Activated gamma-delta T cell treated with anti-CD3 and anti-CD28 coated beads, Interleukin-2, amount 50 U/mL, for 16 hours (primary cell): ENCODE results near the gene TIMM17A.

Experiments
- DNase-seq: peaks from one replicate; pipeline ENCODE4 v3.0.0-alpha.2; 2020; ENCODE audit warnings: low read depth

The TIMM17A gene

DNA sequence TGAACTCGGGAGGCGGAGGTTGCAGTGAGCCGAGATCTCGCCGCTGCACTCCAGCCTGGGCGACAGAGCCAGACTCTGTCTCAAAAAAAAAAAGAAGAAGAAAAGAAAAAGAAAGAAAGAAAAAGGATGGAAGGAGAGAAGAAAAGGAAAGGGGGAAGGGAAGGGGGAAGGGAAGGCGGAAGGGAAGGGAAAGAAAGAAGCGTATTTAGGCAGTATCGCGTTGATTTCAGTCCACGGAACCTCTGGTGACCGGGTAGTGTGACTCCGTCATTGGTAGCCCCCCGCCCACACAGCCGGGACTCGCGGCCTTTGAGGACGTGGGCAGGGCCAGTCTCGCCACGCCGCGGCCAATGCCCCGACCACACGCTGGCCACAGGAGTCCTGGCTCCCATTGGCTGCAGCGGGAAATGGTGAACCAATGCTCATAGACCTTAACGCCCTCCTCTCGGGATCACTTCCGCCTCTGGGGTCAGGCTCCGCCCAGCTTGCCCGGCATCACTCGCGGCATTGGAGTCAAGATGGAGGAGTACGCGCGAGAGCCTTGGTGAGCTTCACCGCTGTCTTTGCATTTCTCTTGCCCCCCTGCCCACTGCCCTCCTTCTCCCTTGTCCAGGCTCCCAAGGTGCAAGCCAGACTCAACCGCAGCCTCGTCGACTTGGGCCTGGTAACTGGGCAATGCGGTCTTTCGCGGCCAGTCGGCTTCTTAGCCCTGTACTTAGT, at the start of gene TIMM17A:
Gene TIMM17A (plus strand): TSS at position 495 of the 720 bp plus-strand sequence. CDS start 24 bp downstream, at position 519.
- peak; percentile 90 for DNase-seq

DNA sequence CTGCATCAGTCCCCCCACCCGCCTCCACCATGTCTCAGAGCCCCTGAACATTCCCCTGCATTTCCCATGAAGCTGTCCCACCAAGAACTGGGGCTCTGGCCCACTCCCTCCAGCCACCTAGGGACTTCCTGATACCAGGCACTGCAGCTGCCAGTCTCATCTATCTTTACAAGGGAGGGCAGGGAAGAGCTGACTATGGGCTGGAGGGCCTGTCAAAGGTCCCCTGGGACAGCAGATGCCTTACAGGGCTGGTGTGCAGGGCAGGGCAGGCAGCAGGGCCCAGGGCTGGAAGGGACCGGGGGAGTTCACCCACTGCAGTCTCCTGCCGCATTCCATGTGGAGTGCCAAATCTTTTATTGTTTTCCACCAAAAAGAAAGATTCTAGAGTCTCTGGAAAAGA, 49.0 kb upstream of the TIMM17A start:
- no peak for DNase-seq

DNA sequence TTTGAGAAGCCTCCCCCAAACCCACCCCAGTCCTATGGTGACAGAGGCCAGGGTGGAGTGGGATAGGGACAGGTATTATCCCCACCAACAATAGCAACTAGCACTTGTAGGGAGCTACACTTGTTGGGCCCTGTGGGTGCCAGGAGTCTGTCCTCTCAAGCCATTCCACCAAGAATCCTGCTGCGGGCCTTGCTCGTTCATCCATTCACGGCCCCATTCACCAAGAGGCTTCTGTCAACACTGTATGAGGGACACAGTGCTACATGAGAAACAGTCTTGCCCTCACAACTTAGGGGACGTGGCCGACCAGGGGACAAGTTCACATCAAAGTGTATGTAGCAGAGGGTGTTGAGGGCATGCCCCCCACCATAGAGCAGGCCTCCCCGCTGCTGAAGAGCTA, 47.7 kb upstream of the TIMM17A start:
- no peak for DNase-seq

DNA sequence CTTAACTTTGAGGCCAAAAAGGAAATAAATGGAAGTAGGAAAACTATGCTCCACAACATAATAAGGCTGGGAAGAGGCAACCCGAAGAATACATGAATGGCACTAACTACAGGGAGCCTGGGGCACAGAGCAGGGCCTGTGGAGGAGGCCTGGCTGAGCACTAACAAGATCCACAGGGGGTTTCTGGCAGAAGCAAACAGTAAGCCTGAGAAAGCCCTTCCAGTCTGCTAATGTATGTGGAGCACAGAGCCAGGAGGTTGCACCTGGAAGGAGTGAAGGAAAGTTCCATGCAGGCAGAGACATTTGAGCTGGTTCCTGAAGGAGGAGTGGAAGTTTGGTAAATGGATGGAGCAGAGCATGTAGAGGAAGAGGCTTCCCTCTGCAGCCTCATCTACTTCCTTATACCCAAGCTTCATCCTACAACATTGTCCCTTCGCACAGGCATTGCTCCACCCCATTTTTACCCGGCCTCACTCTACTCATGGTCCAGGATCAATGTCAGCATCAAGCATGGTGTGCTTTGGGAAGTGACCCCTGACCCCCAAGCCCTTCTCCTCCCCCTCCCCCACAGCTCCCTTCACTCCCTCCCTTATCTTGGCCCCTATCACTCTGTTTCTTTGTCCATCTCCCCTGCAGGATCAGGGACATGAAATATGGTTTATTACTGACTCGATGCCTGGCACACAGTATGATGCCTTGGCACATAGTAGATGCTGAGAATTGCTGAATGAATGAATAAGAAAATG, 43.3 kb upstream of the TIMM17A start:
- DNase-seq: no peak

DNA sequence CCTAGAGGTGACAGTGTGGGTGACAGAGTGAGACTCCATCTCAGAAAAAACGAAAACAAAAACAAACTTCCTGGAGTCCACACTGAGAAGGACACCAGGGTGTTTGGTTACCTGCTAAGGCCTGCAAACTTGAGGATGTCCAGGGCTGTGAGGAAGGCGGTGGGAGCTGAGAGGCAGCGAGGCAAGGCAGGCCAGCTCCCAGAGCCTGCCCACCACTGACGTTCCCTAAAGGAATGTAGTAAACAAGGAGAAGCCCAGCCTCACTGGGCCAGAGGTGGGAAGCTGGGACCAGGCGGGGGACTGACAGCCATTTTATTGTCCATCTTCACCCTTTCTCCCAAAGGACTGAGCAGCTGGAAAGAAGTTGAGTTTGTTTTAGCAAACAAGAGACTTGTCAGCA, 42.5 kb upstream of the TIMM17A start:
- DNase-seq: no peak

DNA sequence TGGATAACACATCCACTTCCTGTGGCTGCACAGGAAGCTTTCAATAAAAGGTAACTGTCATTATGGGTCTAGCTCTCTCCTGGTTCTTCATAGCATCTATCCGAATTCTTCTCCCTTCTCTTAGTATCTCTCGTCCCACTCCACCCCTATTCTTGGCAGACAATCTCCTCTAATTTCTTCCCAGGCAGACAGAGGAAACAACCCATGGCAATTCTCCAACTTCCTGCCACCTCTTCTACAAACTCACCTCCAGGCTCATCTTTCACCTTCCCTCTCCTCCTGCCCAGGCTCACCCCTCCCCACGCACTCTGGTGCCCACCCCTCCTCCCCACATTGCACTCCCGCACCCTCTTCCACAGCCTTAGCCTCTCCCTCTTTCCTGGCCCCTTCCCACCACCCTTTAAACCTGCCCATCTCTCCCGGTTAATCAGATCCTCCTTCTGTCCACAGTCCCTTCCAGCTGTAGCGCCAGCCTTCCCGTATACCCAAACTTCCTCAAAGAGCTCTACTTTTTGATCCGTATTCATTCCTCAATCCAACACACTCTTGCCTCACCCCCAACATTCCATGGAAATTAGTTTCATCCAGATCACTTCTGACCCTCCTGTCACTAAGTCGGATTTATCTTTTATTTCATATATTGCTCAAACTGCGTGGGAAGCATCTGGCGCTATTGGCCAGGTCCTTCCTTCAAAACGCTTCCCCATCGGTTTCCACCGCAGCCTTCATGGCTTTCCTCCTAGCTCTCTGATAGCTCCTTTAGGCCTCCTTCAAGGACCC, 40.7 kb upstream of the TIMM17A start:
- no peak for DNase-seq

DNA sequence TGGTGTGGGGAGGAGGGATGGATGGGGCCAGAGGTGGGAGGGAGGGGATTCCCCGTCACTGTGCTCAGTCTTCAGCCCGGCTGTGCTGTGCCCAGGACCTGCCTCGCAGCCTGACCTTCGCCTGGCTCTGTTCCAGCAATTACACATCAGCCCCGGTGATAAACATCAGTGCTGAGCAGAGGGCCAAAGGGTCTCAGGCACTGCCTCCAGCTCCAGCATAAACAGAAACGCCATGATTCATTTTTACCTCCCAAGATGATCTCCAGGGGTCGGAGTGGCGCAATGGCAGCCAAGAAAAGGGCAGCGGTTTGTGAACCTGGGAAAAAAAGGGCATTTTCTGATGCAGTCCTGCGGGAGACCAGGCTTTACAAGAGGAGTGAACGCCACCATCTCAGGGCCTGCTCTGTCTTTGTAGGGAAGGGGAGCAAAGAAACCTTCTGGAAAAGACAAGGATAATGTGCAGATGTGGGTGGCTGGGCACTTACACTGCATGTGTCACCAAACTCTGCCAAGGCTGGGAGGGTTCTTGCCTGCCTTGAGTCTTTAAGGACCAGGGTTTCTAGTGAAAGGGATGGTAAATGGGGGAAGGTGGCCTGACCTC, 38.6 kb upstream of the TIMM17A start:
- DNase-seq: no peak

DNA sequence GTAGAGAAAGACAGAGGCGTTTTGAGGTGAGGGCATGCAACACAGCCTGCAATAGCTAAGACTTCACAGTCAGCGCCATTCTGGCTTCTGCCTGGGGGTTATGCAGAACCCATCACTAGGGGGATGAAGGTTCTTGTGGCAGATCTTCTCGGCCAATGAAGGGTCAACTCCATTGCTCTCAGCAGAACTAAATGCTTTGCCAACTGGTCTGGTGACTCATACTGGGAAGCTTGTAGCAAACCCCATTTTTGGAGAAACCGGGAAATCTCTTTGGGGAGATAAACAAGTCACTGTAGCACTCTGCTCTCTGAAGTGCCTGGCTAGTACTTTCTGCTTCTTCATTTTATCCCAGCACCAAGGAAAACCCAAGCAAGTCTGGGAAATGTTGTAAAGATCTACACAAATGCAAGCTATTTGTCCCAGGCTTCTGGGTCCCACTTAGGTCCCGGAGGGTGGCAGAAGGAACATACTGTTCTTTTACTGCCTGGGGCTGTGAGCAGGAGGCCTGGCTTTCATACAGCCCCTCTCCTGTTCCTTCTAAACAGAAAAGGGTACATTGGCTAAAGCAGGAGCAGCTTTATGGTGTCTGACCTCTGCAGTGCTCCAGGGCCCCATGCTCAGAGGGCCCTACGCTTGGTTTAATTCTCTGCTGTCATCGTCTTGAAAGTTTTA, 37.8 kb upstream of the TIMM17A start:
- DNase-seq: no peak

DNA sequence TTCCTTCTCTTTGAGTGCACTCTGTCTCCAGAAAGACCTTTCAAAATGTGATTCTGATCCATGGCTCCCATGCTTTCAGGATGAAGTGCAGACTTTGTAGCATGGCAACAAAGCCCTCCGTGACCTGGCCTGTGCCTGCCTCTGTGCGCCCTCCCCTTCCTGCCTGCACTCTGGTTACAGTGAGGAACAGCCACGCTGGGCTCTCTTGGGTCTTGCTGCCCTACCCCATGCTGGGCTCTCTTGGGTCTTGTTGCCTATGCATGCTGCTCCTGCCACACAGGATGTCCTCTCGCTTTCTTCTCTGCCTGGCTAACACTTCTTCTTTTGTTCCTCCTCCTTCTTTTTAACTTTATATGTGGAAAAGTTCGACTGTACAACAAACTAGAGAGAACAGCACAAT, 37.0 kb upstream of the TIMM17A start:
- no peak for DNase-seq

DNA sequence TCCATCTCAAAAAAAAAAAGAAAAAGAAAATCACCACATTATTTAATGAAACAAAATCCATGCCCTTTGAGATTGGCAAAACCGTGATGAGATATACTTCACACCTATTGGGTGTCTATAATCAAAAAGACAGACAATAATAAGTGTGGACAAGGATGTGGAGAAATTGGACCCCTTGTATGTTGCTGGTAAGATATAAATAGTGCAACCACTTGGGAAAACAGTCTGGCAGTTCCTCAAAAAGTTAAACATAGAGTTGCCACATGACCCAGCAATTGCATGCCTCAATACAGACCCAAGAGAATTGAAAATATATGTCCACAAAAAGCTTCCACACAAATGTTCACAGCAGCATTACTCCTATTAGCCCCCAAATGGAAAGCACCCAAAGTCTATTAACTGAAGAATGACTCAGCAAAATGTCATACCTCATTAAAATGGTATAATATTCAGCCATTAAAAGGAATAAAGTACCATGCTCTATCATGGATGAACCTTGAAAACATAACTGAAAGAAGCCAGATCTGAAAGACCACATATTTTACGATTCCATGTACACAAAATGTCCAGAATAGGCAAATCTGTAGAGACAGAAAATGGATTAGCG, 33.2 kb upstream of the TIMM17A start:
- DNase-seq: no peak

DNA sequence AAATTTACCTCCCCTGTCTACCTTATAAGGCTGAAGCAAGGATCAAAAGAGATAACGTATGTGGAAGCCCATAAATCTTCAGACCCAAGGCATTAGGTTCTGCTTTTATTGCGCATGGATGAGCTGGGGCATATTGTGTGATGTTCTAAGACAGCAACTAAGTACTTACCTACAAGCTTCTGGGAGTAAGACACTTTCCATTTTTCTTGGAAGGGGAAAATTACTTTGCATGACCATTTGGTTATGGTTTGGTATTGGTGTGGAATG, 30.1 kb upstream of the TIMM17A start:
- no peak for DNase-seq

DNA sequence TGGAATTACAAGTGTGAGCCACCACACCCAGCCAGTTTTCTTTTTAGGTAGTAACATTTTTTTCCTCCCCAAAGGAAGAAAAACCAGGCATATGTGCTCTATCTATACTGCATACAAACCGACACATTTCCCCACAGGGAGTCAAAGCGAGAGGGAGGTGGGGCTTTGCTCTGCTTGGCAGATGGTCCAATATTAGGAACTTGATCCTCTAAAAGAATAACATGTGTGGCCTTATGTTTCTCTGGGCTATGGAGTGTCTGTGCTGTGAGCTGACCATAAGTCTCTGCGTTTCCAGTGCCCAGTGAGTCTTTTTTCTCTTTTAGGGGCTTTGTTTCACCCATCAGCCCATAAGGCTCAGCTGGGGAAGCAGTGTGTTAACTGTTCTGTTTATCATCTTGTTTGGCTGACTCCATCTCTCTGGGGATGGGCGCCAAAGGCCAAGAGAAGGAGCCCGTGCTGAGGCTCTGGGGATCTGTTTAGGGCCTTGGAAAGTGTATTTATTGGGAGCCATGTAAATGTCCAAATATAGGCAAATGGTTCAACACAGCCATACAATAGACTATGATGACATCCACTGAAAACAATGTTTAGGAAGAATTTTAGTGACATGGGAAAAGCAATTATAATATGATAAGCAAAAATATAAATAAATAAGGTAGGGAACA, 29.2 kb upstream of the TIMM17A start:
- no peak for DNase-seq

DNA sequence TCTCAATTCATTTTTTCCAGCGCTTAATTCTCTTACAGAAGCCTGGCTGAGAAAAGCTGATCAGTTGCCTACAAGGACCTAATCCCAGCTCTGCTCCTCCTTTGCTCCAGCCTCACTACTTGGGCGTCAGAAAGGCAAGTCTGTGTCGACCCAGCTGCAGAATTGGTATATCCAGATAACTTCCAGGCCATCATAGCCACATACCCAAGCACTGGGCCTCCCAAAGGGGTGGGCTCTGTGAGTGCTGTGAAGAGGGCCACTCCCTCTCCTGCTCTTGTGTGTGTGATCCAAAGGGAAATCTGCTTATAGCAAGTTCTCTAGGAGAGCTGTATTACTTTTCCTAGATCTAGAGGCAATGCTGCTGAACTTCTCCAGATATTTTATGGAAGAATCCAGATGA, 27.0 kb upstream of the TIMM17A start:
- DNase-seq: no peak

DNA sequence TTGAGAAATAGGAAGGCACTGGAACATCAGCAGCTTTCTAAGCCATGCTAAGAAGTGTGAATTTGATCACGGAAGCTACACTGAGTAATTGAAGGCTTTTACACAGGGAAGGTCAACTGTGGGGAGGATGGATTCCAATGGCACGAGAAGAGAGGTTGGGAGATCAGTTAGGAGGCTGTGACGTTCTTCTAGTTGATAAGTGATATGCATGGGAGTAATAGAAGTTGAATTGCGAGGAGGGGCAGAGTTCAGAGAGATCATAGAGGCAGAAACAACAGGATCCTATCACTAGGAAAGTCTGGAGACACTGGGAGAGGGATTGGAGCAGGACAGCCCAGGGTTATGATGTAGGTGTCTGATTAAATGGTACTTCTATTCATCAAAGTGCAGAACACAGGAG, 25.2 kb upstream of the TIMM17A start:
- no peak for DNase-seq

DNA sequence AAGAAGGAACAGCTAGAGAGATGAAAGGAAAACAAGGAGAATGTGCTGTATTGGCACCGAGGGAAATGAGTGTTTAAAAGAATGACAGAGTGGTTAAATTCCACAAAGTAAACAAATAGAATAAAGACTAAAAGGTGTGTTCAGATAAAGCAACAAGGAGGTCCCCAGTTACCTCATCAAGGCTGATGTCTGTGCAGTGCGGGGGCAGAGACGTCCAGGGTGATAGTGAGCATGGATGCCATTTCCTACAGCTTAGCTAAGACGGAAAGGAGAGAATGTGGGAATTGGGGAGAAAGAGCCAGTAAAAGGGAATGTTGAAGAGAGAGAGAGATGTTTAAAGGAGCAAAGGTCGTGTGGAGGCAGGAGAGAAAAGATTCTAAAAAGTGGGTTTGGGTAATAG, 24.5 kb upstream of the TIMM17A start:
- DNase-seq: no peak

DNA sequence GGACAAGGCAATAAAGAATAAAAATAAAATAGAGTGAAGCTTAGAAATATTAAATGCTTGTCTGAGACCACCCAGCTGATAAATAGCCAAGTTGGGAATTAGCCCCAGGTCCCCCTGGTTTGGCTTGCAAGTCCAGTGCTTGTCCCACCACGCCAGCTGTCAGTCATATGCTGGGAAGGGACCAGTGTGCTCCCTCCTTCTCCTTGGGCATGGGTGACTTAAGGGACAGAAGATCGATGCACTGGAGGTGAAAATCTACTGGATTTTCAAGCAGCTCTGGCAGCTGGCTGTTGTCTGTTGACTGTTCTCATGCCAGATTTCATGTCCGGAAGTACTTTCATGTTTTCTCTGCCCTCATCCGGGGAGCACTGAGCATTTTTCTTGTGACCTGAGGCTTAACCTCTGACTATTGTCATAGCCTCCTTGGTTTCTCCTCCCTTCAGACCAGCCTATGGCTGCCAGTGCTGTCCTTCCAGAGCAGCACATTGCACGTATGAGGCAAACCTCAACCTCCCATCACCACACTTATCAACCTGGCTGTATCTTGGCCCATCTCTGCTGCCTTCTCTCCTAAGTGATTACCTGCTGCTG, 21.4 kb upstream of the TIMM17A start:
- DNase-seq: no peak

DNA sequence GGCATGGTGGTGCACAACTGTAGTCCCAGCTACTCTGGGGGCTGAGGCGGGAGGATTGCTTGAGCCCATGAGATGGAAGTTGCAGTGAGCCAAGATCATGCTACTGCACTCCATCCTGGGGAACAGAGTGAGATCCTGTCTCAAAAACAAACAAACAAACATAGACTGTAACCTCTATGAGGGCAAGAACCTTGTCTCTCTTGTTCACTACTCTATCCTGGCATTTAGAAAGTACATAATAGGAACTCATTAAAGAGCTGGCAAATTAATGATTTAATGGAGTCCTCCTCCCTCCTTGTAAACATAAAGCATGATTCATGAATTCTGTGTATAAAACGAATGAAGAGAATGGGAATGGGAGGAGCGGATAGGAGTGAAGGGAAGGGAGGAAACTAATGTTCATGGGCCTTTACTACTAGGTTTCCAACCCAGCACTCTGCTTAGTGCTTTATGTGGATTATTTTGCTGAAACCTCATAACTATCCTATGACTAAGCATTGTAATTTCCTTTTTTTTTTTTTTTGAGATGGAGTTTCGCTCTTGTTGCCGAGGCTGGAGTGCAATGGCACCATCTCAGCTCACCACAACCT, 17.6 kb upstream of the TIMM17A start:
- no peak for DNase-seq

DNA sequence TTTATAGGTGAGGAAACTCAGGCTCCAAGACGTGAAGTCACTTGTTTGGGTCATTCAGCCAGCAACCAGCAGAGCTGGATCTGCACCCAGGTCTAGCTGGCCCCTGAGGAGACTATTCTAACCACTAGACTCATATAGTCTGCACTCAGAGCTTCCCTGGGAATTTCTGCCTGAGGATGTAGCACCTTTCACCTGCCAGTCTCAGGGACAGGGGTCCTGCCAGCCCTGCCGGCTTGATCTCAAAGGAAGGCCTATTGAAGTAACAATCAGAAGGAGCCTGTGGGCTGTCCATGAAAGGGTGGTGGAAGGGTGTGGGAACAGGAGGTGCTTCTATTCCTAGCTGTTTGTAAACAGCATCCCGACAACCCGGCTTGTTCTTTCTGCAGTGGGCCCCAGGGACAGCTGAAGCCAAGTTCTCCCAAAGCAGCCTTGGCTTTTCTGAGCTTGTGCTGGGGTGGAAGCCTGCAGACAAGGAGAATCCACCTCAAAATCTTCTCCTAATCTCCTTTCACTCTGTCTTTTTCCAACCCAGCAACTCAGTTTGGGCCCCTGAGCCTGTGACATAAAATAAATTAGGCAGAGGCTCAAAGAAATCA, 16.8 kb upstream of the TIMM17A start:
- DNase-seq: no peak

DNA sequence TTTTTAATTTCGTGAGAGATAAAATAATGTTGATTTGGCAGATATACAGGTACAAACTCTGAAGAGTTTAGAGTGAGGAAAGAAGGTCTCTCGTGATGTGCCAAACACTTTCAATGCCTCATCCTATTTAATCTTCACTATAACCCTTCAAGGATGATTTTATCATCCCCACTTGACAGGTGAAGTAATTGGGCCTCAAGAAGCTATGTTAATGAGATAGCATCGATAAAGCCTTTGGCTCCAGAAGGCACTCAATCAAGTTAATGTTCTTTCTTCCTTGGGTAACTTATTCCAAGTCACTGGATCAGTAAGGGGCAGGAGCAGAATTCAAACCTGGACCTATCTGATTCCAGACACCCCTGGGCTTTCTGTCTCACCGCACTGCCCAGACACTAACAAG, 16.2 kb upstream of the TIMM17A start:
- DNase-seq: no peak

DNA sequence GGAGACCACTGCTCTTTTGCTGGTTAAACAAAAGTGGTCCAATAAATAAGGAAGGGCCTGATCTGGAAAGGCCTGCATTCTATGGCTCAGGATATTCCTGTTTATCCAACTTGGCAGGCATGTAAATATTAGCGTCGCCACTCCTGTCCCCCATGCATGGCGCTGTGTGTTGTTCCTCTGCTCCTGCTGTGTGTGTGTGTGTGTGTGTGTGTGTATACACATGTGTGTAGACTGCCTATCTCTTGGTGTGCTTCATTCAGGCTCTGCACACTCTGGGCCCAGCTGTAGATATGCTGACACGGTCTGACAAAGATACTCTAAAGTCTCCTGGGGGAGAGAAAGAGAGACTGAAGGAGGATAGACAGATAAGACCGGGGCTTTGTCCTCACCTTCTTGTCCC, 15.7 kb upstream of the TIMM17A start:
- no peak for DNase-seq
